HG03103 (cell line): Measurements from ENCODE around the gene PCED1B.
"Not testable (repeated sequence)": the region's sequence is repeated elsewhere in the genome, so short reads cannot be mapped to it uniquely, and the experiment has no call there.

Experiments
- ATAC-seq: cut with Tn5 transposase; IDR thresholded peaks from one replicate; pipeline ENCODE4 v1.9.1; 2021; ENCODE audit warnings: low read depth; ENCODE audit not compliant: unreplicated experiment

The PCED1B gene

GRCh38 chr12:47268501-47269454 is 189.4 kb downstream of the PCED1B start:
- peak; percentile 80 for ATAC-seq

- ATAC-seq = no peak
These were observed 190.5 kb downstream of the PCED1B start for GRCh38 chr12:47269916-47270315.

- no peak for ATAC-seq
These were observed 191.6 kb downstream of the PCED1B start for GRCh38 chr12:47270782-47271664.

GRCh38 chr12:47271800-47272239 is 192.4 kb downstream of the PCED1B start:
- ATAC-seq = no peak

GRCh38 chr12:47272412-47273190 is 193.2 kb downstream of the PCED1B start:
- ATAC-seq = no peak

- no peak for ATAC-seq
These were observed 193.8 kb downstream of the PCED1B start for GRCh38 chr12:47273191-47273626.

- no peak for ATAC-seq
These were observed 195.3 kb downstream of the PCED1B start for GRCh38 chr12:47274760-47275159.

- no peak for ATAC-seq
These were observed 196.8 kb downstream of the PCED1B start for GRCh38 chr12:47276253-47276620.

- ATAC-seq = peak; percentile 93
These were observed 197.3 kb downstream of the PCED1B start for GRCh38 chr12:47276621-47277309.

GRCh38 chr12:47277972-47278448 is 198.6 kb downstream of the PCED1B start:
- no peak for ATAC-seq

- ATAC-seq = not testable (repeated sequence)
These were observed 200.3 kb downstream of the PCED1B start for GRCh38 chr12:47279758-47280157.

- no peak for ATAC-seq
These were observed 201.3 kb downstream of the PCED1B start for GRCh38 chr12:47280543-47281300.

- no peak for ATAC-seq
These were observed 202.3 kb downstream of the PCED1B start for GRCh38 chr12:47281667-47282171.

- no peak for ATAC-seq
These were observed 202.8 kb downstream of the PCED1B start for GRCh38 chr12:47282206-47282605.
